HL-60/S4 (cell line): ENCODE results near the gene PAEP.

Experiments
- in situ Hi-C: fragments of 300-500 bp; cut with MboI; formaldehyde crosslinking; loops from 2 replicates; pipeline ENCODE4 v1.14.3; 2022; ENCODE audit warnings: low sequenced_read_pairs

The PAEP gene

GRCh38 chr9:135591506-135592330 lies 30.2 kb downstream of the PAEP start:
- in situ Hi-C loops, result no loop called here

GRCh38 chr9:135592331-135592590 lies 30.7 kb downstream of the PAEP start:
- in situ Hi-C loops, result no loop called here

- in situ Hi-C loops, result no loop called here
Measured at GRCh38 chr9:135592625-135593024, 31.1 kb downstream of the PAEP start.

- in situ Hi-C loops, result no loop called here
Measured at GRCh38 chr9:135596211-135596610, 34.7 kb downstream of the PAEP start.

- in situ Hi-C loops, result no loop called here
Measured at GRCh38 chr9:135600296-135600817, 38.8 kb downstream of the PAEP start.

- in situ Hi-C loops, result no loop called here
Measured at GRCh38 chr9:135601988-135602387, 40.4 kb downstream of the PAEP start.

GRCh38 chr9:135602789-135603481 lies 41.4 kb downstream of the PAEP start:
- in situ Hi-C loops, result no loop called here

- in situ Hi-C loops, result no loop called here
Measured at GRCh38 chr9:135604437-135605237, 43.1 kb downstream of the PAEP start.

- in situ Hi-C loops, result no loop called here
Measured at GRCh38 chr9:135605238-135605781, 43.8 kb downstream of the PAEP start.

- in situ Hi-C loops, result no loop called here
Measured at GRCh38 chr9:135606885-135607259, 45.3 kb downstream of the PAEP start.

GRCh38 chr9:135607401-135608293 lies 46.1 kb downstream of the PAEP start:
- in situ Hi-C loops, result no loop called here

GRCh38 chr9:135608294-135608998 lies 46.9 kb downstream of the PAEP start:
- in situ Hi-C loops, result no loop called here

- in situ Hi-C loops, result no loop called here
Measured at GRCh38 chr9:135608999-135609317, 47.4 kb downstream of the PAEP start.

GRCh38 chr9:135609366-135609955 lies 47.9 kb downstream of the PAEP start:
- in situ Hi-C loops, result no loop called here

GRCh38 chr9:135610290-135611141 lies 49.0 kb downstream of the PAEP start:
- in situ Hi-C loops, result no loop called here

GRCh38 chr9:135611142-135611874 lies 49.8 kb downstream of the PAEP start:
- in situ Hi-C loops, result no loop called here

GRCh38 chr9:135611875-135612209 lies 50.3 kb downstream of the PAEP start:
- in situ Hi-C loops, result no loop called here

GRCh38 chr9:135612437-135612836 lies 50.9 kb downstream of the PAEP start:
- in situ Hi-C loops, result no loop called here
